HCT116 (cell line): ENCODE measurements around the gene CIDEC. TPM values are rescaled to one million over a fixed set of nuclear protein-coding genes. Genes with fewer than 3 reads are reported as not detected.

Source experiments
- ATAC-seq: fragments of 200-7000 bp; cut with Tn5 transposase; 2 replicates; pipeline ENCODE4 v1.9.1; 2020; ENCODE audit warnings: mild to moderate bottlenecking, moderate library complexity
- BruUV-seq: library from RNA; stranded (reverse); fragments of 400-500 nt; replicated peaks from 2 replicates; lab custom pipeline; 2021; lab: Mats Ljungman, UMichigan
- CTCF ChIA-PET: fragments of 300-600 bp; sonication (Branson Sonifier 250); formaldehyde crosslinking; loops from one replicate; lab custom pipeline; 2021; ENCODE audit warnings: antibody characterized with exemption; lab: Charles Lee
- POLR2A ChIA-PET: fragments of 300-600, 350-600 bp; sonication (Branson Sonifier 250); formaldehyde crosslinking; loops from one replicate; lab custom pipeline; 2021; ENCODE audit warnings: antibody characterized with exemption; lab: Charles Lee
- RAD21 ChIA-PET, 2 experiments: fragments of 300-600 bp; sonication (Branson Sonifier 250); formaldehyde crosslinking; loops; one replicate each; lab custom pipeline; 2023; ENCODE audit warnings: low total read pairs in 2 of 2; ENCODE audit not compliant: uncharacterized antibody in 2 of 2, unreplicated experiment in 2 of 2, low non-redundant PET in 1 of 2; lab: Charles Lee
- DNase-seq: peaks from one replicate; pipeline ENCODE4 v3.0.0-alpha.2; 2010; ENCODE audit warnings: low read depth, low spot score
- H2AFZ ChIP-seq: fragments of 200-600 bp; shearing (Covaris generic), sonication (generic); 2 replicates; pipeline ENCODE4 v1.6.1; 2017; ENCODE audit warnings: low read depth, mixed run types, mixed read lengths, antibody characterized with exemption, low read length; ENCODE audit not compliant: poor library complexity, severe bottlenecking
- H3K27ac ChIP-seq: 2 replicates; pipeline ENCODE4 v1.5.1; 2012; ENCODE audit warnings: low read depth, low read length
- H3K27me3 ChIP-seq: fragments of 200-600 bp; sonication (generic); 2 replicates; pipeline ENCODE4 v1.6.1; 2016; ENCODE audit warnings: mixed run types, low read length, mixed read lengths; ENCODE audit not compliant: insufficient read depth
- H3K36me3 ChIP-seq, 2 experiments: fragments of 200-500 bp in 1 of 2; fragments of 200-600 bp in 1 of 2; sonication (Bioruptor generic) in 1 of 2; sonication (generic) in 1 of 2; 2 replicates each; pipeline versions ENCODE4 v1.5.1 to v1.6.1; 2014 to 2016; ENCODE audit warnings: low read length in 2 of 2, inconsistent platforms in 1 of 2, mixed read lengths in 1 of 2, mixed run types in 1 of 2; ENCODE audit not compliant: insufficient read depth in 2 of 2, control insufficient read depth in 1 of 2
- H3K4me1 ChIP-seq, 2 experiments: fragments of 200-600 bp in 1 of 2; sonication (generic) in 1 of 2; 2 replicates each; pipeline versions ENCODE4 v1.5.1 to v1.6.1; 2012 to 2017; ENCODE audit warnings: low read length in 2 of 2, inconsistent platforms in 1 of 2, mild to moderate bottlenecking in 1 of 2, mixed read lengths in 1 of 2, mixed run types in 1 of 2, moderate library complexity in 1 of 2; ENCODE audit not compliant: insufficient read depth in 2 of 2, control insufficient read depth in 1 of 2
- H3K4me2 ChIP-seq: fragments of 200-600 bp; sonication (generic); 2 replicates; pipeline ENCODE4 v1.6.1; 2017; ENCODE audit warnings: mixed run types, low read length, mixed read lengths
- H3K4me3 ChIP-seq, 2 experiments: fragments of 200-600 bp in 1 of 2; sonication (generic) in 1 of 2; replicated peaks in 1 of 2; 2 replicates each; pipeline ENCODE4 v1.5.1; 2011 to 2016; ENCODE audit warnings: low read length in 2 of 2, control low read depth in 1 of 2, low read depth in 1 of 2, mild to moderate bottlenecking in 1 of 2, mixed read lengths in 1 of 2, mixed run types in 1 of 2
- H3K79me2 ChIP-seq: fragments of 200-600 bp; sonication (generic); 2 replicates; pipeline ENCODE4 v1.6.1; 2017; ENCODE audit warnings: mild to moderate bottlenecking, mixed run types, low read length, moderate library complexity, mixed read lengths; ENCODE audit not compliant: insufficient read depth
- H3K9ac ChIP-seq: fragments of 200-600 bp; sonication (generic); 2 replicates; pipeline ENCODE4 v1.6.1; 2016; ENCODE audit warnings: low read length, mixed read lengths
- H3K9me2 ChIP-seq: fragments of 200-600 bp; sonication (generic), shearing (Covaris generic); 2 replicates; pipeline ENCODE4 v1.6.1; 2017; ENCODE audit warnings: mixed run types, mild to moderate bottlenecking, moderate library complexity; ENCODE audit not compliant: insufficient read depth
- H3K9me3 ChIP-seq, 2 experiments: fragments of 200-500 bp in 1 of 2; fragments of 200-600 bp in 1 of 2; sonication (Bioruptor generic) in 1 of 2; sonication (generic) in 1 of 2; 2 replicates each; pipeline ENCODE4 v1.6.1; 2014 to 2017; ENCODE audit warnings: low read length in 2 of 2, mixed read lengths in 2 of 2, inconsistent platforms in 1 of 2, low read depth in 1 of 2, mild to moderate bottlenecking in 1 of 2, mixed run types in 1 of 2, moderate library complexity in 1 of 2; ENCODE audit not compliant: control insufficient read depth in 1 of 2, insufficient read depth in 1 of 2
- H4K20me1 ChIP-seq: fragments of 200-600 bp; sonication (generic), shearing (Covaris generic); 2 replicates; pipeline ENCODE4 v1.6.1; 2017; ENCODE audit warnings: mixed run types, mild to moderate bottlenecking, moderate library complexity; ENCODE audit not compliant: insufficient read depth
- CEBPB ChIP-seq: IDR thresholded peaks from 2 replicates; pipeline ENCODE4 v1.6.1; 2012; ENCODE audit warnings: low read depth
- EGR1 ChIP-seq: IDR thresholded peaks from 2 replicates; pipeline ENCODE4 v1.6.1; 2012; ENCODE audit warnings: low read depth
- ELF1 ChIP-seq: IDR thresholded peaks from 2 replicates; pipeline ENCODE4 v1.6.1; 2012; ENCODE audit warnings: low read depth, borderline replicate concordance
- FOSL1 ChIP-seq: IDR thresholded peaks from 2 replicates; pipeline ENCODE4 v1.6.1; 2012; ENCODE audit warnings: low read depth
- JUND ChIP-seq: IDR thresholded peaks from 2 replicates; pipeline ENCODE4 v1.6.1; 2012
- POLR2A ChIP-seq: IDR thresholded peaks from 2 replicates; pipeline ENCODE4 v1.7.0; 2011; ENCODE audit warnings: borderline replicate concordance; ENCODE audit not compliant: insufficient read depth, insufficient read length; ENCODE audit errors: extremely low read depth
- RAD21 ChIP-seq: IDR thresholded peaks from 2 replicates; pipeline ENCODE4 v1.6.1; 2012; ENCODE audit warnings: low read depth, mild to moderate bottlenecking
- SIN3A ChIP-seq: IDR thresholded peaks from 2 replicates; pipeline ENCODE4 v1.6.1; 2012; ENCODE audit warnings: low read depth
- SP1 ChIP-seq: IDR thresholded peaks from 2 replicates; pipeline ENCODE4 v1.6.1; 2012; ENCODE audit warnings: low read depth
- SRF ChIP-seq: IDR thresholded peaks from 2 replicates; pipeline ENCODE4 v1.6.1; 2012; ENCODE audit warnings: low read depth
- TCF7L2 ChIP-seq: IDR thresholded peaks from 2 replicates; pipeline ENCODE4 v1.7.0; 2011; ENCODE audit warnings: borderline replicate concordance, inconsistent platforms; ENCODE audit not compliant: insufficient read depth, insufficient read length; ENCODE audit errors: extremely low read depth
- ZFX ChIP-seq: fragments of 450-650 bp; IDR thresholded peaks from 2 replicates; pipeline ENCODE4 v1.6.1; 2017
- intact Hi-C: fragments of 100-400 bp; cut with micrococcal nuclease; formaldehyde crosslinking; loops from 2 replicates; pipeline ENCODE4 v1.10.0; 2022
- total RNA-seq: library from RNA; stranded (reverse); gene quantifications from one replicate; pipeline ENCODE4 v1.2.1, GENCODE V29; 2021; ENCODE audit not compliant: unreplicated experiment
- TF ChIP-seq, protein P1 (sequence below), 3 experiments: fragments of 200-600 bp in 1 of 3; sonication (generic) in 1 of 3; IDR thresholded peaks in 2 of 3; conservative IDR thresholded peaks in 1 of 3; 2 replicates each; pipeline ENCODE4 v1.5.1; 2012 to 2017; ENCODE audit warnings: low read depth in 2 of 3, low read length in 2 of 3, antibody characterized with exemption in 1 of 3, borderline replicate concordance in 1 of 3, control low read depth in 1 of 3, mild to moderate bottlenecking in 1 of 3, mixed read lengths in 1 of 3, mixed run types in 1 of 3, moderate library complexity in 1 of 3; ENCODE audit not compliant: insufficient read depth in 1 of 3
- TF ChIP-seq, protein P2 (sequence below): IDR thresholded peaks from 2 replicates; pipeline ENCODE4 v1.6.1; 2012

Gene CIDEC
- total RNA-seq, 1 experiment from 2014 or later: not detected

DNA sequence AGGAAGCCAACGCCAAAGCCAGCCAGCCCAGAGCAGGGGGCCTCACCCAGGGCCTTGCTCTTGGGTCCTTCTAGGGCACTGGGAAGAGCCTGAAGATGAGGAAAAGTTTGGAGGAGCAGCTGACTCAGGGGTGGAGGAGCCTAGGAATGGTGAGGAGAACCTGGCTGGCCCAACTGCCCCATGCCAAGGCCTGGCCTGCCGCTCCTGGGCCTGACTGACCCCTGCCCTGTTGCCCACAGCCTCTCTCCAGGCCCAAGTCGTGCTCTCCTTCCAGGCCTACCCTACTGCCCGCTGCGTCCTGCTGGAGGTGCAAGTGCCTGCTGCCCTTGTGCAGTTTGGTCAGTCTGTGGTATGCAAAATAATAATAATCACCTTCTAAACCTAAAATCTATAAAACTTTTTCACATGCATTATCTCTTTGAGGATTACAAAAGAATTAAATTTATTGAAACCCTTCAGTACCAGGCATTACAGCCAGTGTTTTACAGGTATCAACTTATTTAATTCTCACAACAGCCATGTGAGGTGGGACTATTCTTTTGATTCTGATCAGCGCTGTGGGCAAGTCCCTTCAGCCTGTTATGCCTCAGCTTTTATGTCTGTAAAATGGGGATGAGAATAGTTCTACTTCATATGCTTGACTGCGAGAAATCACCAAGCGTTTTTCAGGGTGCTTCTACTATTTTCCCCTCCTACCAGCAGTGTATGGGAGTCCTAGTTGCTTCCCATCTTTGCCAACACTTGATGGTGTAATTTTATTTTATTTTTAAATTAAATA lies 38.4 kb upstream of the CIDEC start:
- intact Hi-C loops: no loop called here
- ChIA-PET RAD21 (no interaction called here), POLR2A (no interaction called here), CTCF (no interaction called here)
- Histone ChIP-seq H3K4me2 (no peak overlapping the region), H3K36me3 (no peaks in the 10 kb centered on the region), H3K9me2 (no peaks in the 10 kb centered on the region), H3K9ac (no peak overlapping the region), H2AFZ (no peak overlapping the region), H3K4me3 (no peak overlapping the region), H3K27me3 (no peaks in the 10 kb centered on the region), H3K9me3 (no peaks in the 10 kb centered on the region), H4K20me1 (no peaks in the 10 kb centered on the region), H3K27ac (no peak overlapping the region), H3K4me1 (peaks cover 6 to 18% of the 10 kb centered on the region in 2 experiments; a peak in 3 of 4 replicates), H3K79me2 (no peaks in the 10 kb centered on the region)
- ATAC-seq (no peak), DNase-seq (no peak)
- TF ChIP-seq ELF1 (no peak), JUND (no peak), EGR1 (no peak), RAD21 (no peak), SP1 (no peak), TCF7L2 (no peak), CEBPB (no peak), FOSL1 (no peak), POLR2A (no peak), ZFX (no peak), SRF (no peak), SIN3A (no peak)
- TF ChIP-seq, protein P1, sequence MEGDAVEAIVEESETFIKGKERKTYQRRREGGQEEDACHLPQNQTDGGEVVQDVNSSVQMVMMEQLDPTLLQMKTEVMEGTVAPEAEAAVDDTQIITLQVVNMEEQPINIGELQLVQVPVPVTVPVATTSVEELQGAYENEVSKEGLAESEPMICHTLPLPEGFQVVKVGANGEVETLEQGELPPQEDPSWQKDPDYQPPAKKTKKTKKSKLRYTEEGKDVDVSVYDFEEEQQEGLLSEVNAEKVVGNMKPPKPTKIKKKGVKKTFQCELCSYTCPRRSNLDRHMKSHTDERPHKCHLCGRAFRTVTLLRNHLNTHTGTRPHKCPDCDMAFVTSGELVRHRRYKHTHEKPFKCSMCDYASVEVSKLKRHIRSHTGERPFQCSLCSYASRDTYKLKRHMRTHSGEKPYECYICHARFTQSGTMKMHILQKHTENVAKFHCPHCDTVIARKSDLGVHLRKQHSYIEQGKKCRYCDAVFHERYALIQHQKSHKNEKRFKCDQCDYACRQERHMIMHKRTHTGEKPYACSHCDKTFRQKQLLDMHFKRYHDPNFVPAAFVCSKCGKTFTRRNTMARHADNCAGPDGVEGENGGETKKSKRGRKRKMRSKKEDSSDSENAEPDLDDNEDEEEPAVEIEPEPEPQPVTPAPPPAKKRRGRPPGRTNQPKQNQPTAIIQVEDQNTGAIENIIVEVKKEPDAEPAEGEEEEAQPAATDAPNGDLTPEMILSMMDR (IDR thresholded peaks at IDR 0.05 in 2 of 3, conservative IDR thresholded peaks at IDR 0.05 in 1 of 3; ENCODE audit: borderline replicate concordance in 1 of 3, insufficient read depth in 1 of 3, low read depth in 2 of 3, low read length in 2 of 3): no peak
- TF ChIP-seq, protein P2, sequence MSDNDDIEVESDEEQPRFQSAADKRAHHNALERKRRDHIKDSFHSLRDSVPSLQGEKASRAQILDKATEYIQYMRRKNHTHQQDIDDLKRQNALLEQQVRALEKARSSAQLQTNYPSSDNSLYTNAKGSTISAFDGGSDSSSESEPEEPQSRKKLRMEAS: no peak
- no TSS peak for BruUV-seq
